GM18502 (cell line): ENCODE results near the gene GGN.

Source experiments
- ATAC-seq: cut with Tn5 transposase; IDR thresholded peaks from one replicate; pipeline ENCODE4 v1.9.1; 2021; ENCODE audit warnings: mild to moderate bottlenecking; ENCODE audit not compliant: unreplicated experiment, poor library complexity

Gene GGN

DNA sequence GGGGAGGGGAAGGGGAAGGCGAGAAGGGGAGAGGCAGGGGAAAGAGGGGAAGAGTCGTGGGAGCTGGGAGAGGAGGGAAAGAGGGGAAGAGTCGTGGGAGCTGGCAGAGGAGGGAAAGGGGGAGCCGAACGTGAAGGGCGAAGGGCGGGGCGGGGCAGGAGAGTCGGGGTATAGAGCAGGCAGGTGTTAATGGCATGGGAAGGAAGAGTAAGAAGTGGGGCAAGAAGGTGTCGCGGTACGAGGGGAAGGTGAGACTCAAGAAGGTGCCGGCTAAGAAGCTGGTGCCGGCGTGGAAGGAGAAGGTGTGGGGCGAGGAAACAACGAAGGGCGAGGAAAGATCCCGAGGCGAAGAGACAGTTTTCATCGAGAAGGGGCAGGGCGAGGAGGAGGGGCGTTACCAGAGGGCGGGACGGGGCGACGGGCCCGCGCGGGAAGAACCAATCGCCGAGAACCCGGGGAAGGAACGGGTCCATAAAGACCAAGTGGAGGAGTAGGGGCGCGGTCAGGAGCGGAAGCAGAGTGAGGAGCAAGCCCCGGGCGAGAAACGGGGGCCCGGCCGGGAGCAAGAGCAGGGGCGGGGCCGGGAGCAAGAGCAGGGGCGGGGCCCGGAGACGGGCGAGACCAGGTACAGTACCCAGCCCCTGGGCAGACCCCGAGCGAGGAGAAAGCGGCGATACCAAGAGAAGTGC is 51.7 kb downstream of the GGN start:
- ATAC-seq = peak; percentile 73
